ENCODE results near the gene BZW1.
A peak's percentile ranks its signal among the peaks of the same experiment; 100 is the strongest.

GRCh38 chr2:200862532-200863000, 50.9 kb downstream of the BZW1 start:
- TF ChIP-seq EP300 (IDR thresholded peaks at IDR 0.05) (peak in 1 of 2 donors; percentile 95), CTCF (IDR thresholded peaks at IDR 0.05) (no peak), POLR2A (IDR thresholded peaks at IDR 0.05) (peak; percentile 31 to 68)

Measured in tibial nerve (tissue), 4 donors.